Immature natural killer cell (primary cell): ENCODE data around the gene TESMIN. TPM values are rescaled to one million over a fixed set of nuclear protein-coding genes. Genes with fewer than 3 reads are reported as not detected.

Experiments
- DNase-seq, 3 donors: peaks; one replicate each; pipeline ENCODE4 v3.0.0; 2022; ENCODE audit warnings: mixed read lengths in 1 of 3
- H3K27ac Mint-ChIP-seq, 6 donors: one replicate each; pipeline ENCODE4 v1.8.0; 2020; ENCODE audit warnings: mixed read lengths in 6 of 6, mild to moderate bottlenecking in 5 of 6, inconsistent platforms in 4 of 6, moderate library complexity in 3 of 6
- H3K27me3 Mint-ChIP-seq, 3 donors: one replicate each; pipeline ENCODE4 v1.8.0; 2020 to 2021; ENCODE audit warnings: low read depth in 3 of 3, mild to moderate bottlenecking in 3 of 3, mixed read lengths in 3 of 3, moderate library complexity in 3 of 3, inconsistent platforms in 1 of 3
- H3K36me3 Mint-ChIP-seq, 3 donors: one replicate each; pipeline ENCODE4 v1.8.0; 2020; ENCODE audit warnings: mixed read lengths in 3 of 3, inconsistent platforms in 2 of 3, mild to moderate bottlenecking in 2 of 3
- H3K4me1 Mint-ChIP-seq, 2 donors: one replicate each; pipeline ENCODE4 v1.8.0; 2020; ENCODE audit warnings: inconsistent platforms in 2 of 2, mild to moderate bottlenecking in 2 of 2, mixed read lengths in 2 of 2, moderate library complexity in 1 of 2
- H3K4me3 Mint-ChIP-seq, 5 donors: one replicate each; pipeline ENCODE4 v1.8.0; 2020; ENCODE audit warnings: mild to moderate bottlenecking in 5 of 5, mixed read lengths in 5 of 5, inconsistent platforms in 3 of 5, moderate library complexity in 3 of 5
- H3K9me3 Mint-ChIP-seq, 6 donors: one replicate each; pipeline ENCODE4 v1.8.0; 2020; ENCODE audit warnings: mild to moderate bottlenecking in 6 of 6, mixed read lengths in 6 of 6, inconsistent platforms in 4 of 6, moderate library complexity in 3 of 6
- polyA plus RNA-seq, 3 donors: library from polyadenylated mRNA; unstranded; fragments of 300-500 nt; fragmentation: Illumina TruSeq; gene quantifications; one replicate each; pipeline ENCODE4 v1.2.3, GENCODE V29; 2021

TESMIN gene, protein sequence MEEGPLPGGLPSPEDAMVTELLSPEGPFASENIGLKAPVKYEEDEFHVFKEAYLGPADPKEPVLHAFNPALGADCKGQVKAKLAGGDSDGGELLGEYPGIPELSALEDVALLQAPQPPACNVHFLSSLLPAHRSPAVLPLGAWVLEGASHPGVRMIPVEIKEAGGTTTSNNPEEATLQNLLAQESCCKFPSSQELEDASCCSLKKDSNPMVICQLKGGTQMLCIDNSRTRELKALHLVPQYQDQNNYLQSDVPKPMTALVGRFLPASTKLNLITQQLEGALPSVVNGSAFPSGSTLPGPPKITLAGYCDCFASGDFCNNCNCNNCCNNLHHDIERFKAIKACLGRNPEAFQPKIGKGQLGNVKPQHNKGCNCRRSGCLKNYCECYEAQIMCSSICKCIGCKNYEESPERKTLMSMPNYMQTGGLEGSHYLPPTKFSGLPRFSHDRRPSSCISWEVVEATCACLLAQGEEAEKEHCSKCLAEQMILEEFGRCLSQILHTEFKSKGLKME
- polyA plus RNA-seq: 1 to 10 TPM in 1 of 3 donors, under 1 TPM in 1, not detected in 1; 0.47 to 1.9 TPM

DNA sequence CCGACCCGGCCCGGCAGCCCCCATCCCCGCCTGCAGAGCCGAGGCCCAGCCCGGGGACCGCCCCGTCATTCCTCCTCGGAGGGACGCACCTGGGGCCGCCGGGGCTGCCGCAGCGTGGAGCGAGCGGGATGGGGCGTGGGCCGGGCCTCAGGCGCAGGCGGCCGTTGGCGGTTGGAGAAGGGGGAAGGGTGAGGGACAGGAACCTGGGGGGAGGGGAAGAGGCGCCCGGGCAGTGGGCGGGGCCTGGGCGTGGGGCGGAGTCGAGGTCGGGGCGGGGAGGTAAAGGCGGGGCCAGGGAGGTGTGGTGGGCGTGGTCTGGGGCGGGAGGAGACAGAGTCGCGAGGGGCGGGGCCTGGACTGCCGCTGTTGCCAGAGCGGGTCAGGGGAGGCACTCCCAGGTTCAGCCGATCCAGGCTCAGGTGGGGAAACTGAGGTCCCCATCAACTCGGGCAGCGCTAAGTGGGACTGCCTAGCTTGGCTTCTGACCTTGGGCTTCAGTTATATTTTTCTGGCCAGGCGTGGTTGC lies at the start of gene TESMIN:
TESMIN (minus strand) TSS at position 190 of the 526 bp plus-strand sequence. CDS start 860 bp downstream, outside the sequence.
- H3K9me3 Mint-ChIP-seq: no peaks in the 10 kb centered on the region

DNA sequence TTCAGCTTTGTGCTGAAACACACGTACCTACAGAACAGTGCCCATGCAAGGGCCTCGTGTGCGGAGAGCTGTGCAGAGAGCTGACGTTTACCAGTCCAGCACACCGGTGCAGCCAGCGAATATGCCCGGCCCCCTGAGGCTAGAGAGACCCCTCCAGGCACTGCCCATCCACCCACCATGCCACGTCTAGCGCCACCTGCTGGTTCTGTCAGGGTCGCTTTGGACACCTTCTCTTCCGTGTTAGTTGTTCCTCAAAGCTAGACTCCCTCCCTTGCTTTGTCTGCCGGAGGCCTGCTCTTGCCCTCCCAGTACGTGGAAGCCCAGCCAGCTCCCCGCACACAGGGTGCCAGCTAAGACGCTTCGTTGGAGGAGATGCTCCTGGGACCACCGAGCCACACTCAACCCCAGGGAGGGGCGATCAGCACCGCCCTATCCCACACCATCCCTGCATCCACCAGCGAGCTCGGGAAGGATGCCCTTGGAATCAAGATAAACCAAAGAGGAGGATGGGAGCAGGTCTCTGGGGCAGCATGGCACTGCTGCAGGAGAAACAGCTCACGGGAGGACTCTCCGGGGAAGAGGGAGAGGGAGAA lies 47.0 kb upstream of the TESMIN start:
- Mint-ChIP-seq H3K27ac (no peak overlapping the region), H3K9me3 (no peaks in the 10 kb centered on the region), H3K4me3 (no peak overlapping the region), H3K4me1 (no peaks in the 10 kb centered on the region), H3K27me3 (peaks cover 0 to 8% (median 0%) of the 10 kb centered on the region in 3 donors), H3K36me3 (peaks cover 8 to 39% (median 28%) of the 10 kb centered on the region in 3 donors)
- DNase-seq: peak in 2 of 3 donors; percentile 6 to 7

More for the DNA sequence above, at the start of gene TESMIN:
- Mint-ChIP-seq H3K27ac (peak within 1 kb of the TSS in 3 of 6 donors; percentile 38 to 64 (median 45)), H3K4me1 (peaks cover 20 to 21% of the 10 kb centered on the region in 2 donors), H3K36me3 (peaks cover 0 to 12% (median 9%) of the 10 kb centered on the region in 3 donors), H3K4me3 (peak within 1 kb of the TSS; percentile 73 to 82 (median 77)), H3K27me3 (peaks cover 0 to 4% (median 2%) of the 10 kb centered on the region in 3 donors)
- peak; percentile 78 to 85 (median 80) for DNase-seq

DNA sequence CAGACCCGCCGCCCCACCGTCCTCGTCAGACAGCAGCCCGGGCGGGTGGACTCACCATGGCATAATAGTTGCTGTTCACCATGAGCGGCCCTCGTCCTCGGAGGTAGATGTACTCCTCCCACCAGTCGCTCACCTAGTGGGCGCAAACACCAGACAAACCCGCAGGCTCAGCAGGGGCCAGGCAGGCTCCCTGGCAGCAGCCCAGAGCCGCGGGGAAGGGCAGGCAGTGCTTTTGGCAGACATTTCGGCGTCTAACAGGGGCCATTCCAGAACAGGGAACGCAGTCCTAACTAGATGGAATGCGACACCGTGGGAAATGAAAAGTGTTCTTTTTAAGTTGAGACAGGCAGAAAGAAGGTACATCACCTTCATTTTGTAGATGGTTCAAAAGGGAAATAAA lies 45.5 kb upstream of the TESMIN start:
- Mint-ChIP-seq H3K9me3 (no peaks in the 10 kb centered on the region), H3K27ac (no peak overlapping the region), H3K4me1 (no peaks in the 10 kb centered on the region), H3K36me3 (peaks cover 5 to 36% (median 22%) of the 10 kb centered on the region in 3 donors), H3K27me3 (peaks cover 0 to 7% (median 0%) of the 10 kb centered on the region in 3 donors), H3K4me3 (no peak overlapping the region)
- DNase-seq: no peak

DNA sequence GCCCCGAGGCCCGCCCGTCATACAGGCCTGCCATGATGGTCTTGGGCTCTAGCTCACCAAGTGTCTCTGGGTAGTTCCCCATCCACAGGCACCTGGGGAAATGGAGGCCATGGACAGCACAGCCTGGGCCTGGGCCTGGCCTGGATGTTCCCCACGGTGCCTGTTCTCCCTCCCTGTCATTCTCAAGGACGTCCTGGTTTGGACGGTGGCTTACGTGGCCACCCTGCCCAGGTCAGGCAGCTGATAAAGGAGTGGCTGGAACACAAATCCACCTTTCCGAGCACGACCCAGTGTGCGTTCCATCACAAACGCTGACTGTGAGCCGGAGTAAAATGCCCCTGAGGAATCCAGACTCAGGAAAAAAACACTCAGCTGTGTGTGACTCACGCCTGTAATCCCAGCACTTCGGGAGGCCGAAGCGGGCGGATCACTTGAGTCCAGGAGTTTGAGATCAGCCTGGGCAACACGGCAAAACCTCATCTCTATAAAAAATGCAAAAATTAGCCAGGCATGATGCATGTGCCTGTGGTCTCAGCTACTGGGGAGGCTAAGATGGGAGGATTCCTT lies 41.2 kb upstream of the TESMIN start:
- no peak overlapping the region for H3K27ac Mint-ChIP-seq
- no peak overlapping the region for H3K4me3 Mint-ChIP-seq
- H3K9me3 Mint-ChIP-seq: no peaks in the 10 kb centered on the region
- DNase-seq: no peak
- H3K4me1 Mint-ChIP-seq: no peaks in the 10 kb centered on the region
- peaks cover 0 to 4% (median 0%) of the 10 kb centered on the region in 3 donors for H3K27me3 Mint-ChIP-seq
- peaks cover 3 to 33% (median 14%) of the 10 kb centered on the region in 3 donors for H3K36me3 Mint-ChIP-seq

DNA sequence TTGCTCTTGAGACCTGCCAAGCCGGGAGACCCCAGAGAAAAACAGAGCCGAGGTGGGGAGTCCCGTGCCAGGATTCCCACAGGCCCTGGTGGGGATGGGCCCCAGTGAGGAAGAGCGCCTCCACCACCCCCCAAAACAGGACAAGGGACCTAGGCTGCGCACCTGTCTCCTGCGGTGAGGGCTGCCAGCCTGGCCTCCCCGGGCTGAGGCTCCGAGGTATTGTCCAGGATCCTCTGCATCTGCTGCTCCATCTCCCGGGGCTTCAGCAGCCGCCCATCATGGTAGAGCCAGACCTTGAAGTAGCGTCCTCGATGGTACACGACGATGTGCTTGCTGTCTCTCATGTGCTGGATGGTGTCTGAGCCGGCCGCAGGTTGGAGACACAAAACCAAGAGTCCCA lies 33.3 kb upstream of the TESMIN start:
- H3K27ac Mint-ChIP-seq: no peak overlapping the region
- no peak overlapping the region for H3K4me3 Mint-ChIP-seq
- H3K9me3 Mint-ChIP-seq: no peaks in the 10 kb centered on the region
- no peaks in the 10 kb centered on the region for H3K4me1 Mint-ChIP-seq
- H3K36me3 Mint-ChIP-seq: peaks cover 3 to 29% (median 14%) of the 10 kb centered on the region in 3 donors
- peaks cover 0 to 1% (median 0%) of the 10 kb centered on the region in 3 donors for H3K27me3 Mint-ChIP-seq
- no peak for DNase-seq

DNA sequence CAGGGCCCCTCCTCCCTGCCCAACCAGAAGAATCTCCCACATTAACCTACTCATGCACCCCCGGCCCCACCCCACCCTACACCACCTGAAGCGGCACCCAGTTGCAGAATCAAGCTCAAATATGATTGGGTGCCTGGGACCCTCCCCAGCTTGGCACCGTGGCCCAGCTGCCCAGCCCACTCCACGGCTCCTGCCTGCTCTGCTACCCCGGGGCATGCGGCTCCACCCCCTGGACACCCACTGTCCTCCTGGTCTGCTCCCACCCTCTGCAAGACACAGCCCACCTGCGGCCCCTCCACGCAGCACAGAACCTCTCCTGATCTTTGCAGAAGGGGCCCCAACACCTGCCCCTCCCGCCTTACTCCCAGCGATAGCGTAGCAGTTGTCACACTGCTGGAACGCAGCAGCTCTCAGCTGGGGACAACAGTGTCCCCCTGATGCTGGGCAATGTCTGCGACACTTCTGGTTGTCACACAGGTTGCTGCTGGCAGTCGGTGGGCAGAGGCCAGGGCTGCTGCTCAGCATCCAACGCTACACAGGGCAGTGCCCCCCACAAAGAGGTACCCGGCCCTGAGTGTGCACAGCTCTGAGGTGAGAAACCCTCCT lies 32.0 kb upstream of the TESMIN start:
- Mint-ChIP-seq H3K4me3 (no peak overlapping the region), H3K27ac (no peak overlapping the region), H3K4me1 (no peaks in the 10 kb centered on the region), H3K36me3 (peaks cover 3 to 28% (median 18%) of the 10 kb centered on the region in 3 donors), H3K9me3 (no peaks in the 10 kb centered on the region), H3K27me3 (peaks cover 0 to 1% (median 0%) of the 10 kb centered on the region in 3 donors)
- DNase-seq: no peak

DNA sequence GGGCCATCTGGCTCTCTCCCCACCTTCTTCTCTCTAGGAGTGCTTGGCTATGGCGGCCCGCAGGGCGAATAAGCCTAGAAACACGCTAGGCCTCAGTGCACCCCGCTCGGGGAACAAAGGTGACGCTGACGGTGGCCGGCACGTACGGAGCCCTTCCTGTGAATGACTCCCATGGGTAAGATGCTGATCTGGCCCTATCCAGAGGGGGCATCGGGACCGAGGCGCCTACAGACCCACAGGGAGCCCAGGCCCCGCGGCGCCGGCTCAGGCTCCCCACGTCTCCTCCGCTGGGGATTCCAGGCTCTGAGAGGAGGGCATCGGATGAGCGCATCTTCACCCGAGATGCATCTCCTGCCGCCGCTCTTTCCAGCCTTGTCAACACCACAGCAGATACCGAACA lies 31.4 kb upstream of the TESMIN start:
- Mint-ChIP-seq H3K4me3 (no peak overlapping the region), H3K27me3 (peaks cover 0 to 1% (median 0%) of the 10 kb centered on the region in 3 donors), H3K4me1 (no peaks in the 10 kb centered on the region), H3K9me3 (no peaks in the 10 kb centered on the region), H3K36me3 (peaks cover 8 to 34% (median 20%) of the 10 kb centered on the region in 3 donors), H3K27ac (no peak overlapping the region)
- no peak for DNase-seq

DNA sequence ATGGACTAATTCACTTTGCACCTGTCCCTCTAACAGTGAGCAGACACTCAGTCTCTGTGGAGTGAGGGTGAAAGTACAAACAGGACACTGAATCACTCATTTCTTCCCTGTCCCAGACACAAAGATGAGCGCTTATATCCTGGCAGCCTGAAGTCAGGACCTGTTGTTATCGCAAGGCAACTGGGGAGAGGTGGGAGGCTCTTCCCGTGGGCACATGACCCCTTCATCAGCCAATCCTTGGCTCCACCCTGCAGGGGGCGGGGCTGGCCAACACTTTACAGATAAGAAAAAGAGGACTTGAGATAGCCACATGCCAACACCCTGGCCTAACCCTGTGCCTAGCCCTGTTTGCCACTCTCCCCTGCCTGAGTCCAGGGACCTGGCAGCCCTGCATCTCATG lies 29.5 kb upstream of the TESMIN start:
- H3K36me3 Mint-ChIP-seq: peaks cover 9 to 39% (median 26%) of the 10 kb centered on the region in 3 donors
- peaks cover 0 to 1% (median 0%) of the 10 kb centered on the region in 3 donors for H3K27me3 Mint-ChIP-seq
- DNase-seq: no peak
- H3K4me1 Mint-ChIP-seq: no peaks in the 10 kb centered on the region
- H3K4me3 Mint-ChIP-seq: no peak overlapping the region
- H3K9me3 Mint-ChIP-seq: no peaks in the 10 kb centered on the region
- no peak overlapping the region for H3K27ac Mint-ChIP-seq

DNA sequence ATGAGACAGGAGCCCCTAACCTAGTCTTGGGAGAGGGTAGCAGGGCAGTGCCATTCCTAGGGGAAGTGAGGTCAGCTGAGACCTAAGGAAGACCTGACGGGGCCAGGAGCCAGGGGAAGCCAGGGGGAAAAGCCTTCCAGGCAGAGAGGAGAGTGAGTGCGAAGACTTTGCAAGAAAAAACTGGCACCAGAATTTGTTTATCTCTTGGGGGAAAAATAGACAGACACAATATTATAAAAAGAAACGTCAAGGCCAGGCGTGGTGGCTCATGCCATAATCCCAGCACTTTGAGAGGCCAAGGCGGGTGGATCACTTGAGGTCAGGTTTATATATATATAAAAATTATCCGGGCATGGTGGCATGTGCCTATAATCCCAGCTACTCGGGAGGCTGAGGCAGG lies 26.9 kb upstream of the TESMIN start:
- Mint-ChIP-seq H3K4me1 (no peaks in the 10 kb centered on the region), H3K9me3 (no peaks in the 10 kb centered on the region), H3K36me3 (peaks cover 19 to 48% (median 29%) of the 10 kb centered on the region in 3 donors), H3K4me3 (no peak overlapping the region), H3K27ac (peak overlapping the region in 2 of 6 donors; percentile 15 to 54), H3K27me3 (peaks cover 0 to 2% (median 1%) of the 10 kb centered on the region in 3 donors)
- DNase-seq: no peak

DNA sequence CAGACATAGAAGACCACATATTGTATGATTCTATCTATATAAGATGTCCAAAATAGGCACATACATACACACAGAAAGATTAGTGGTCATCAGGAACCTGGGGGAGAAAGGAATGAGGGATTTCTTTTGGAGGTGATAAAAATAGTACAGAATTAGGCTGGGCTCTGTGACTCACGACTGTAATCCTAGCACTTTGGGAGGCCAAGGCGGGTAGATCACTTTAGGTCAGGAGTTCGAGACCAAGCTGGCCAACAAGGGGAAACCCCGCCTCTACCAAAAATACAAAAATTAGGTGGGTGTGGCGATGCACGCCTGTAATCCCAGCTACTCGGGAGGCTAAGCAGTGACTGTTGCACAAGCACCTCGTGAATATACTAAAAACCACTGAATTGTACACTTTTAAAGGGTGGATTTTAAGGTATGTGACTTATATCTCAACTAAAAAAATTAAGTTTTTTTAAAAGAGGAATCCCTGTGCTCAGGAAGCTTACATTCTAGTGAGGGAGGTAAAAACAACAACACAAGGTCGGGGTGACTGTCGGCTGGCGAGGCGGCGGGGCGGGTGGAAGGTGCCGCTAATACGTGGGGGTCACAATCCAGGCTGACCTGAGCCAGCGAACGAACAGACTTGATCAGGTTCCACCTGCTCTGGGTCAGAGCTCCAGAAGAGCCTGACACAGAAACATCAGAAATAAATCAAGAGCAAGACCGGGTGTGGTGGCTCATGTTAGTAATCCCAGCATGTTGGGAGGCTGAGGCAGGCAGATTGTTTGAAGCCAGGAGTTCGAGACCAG lies 25.3 kb upstream of the TESMIN start:
- no peaks in the 10 kb centered on the region for H3K9me3 Mint-ChIP-seq
- peaks cover 0 to 2% (median 0%) of the 10 kb centered on the region in 3 donors for H3K27me3 Mint-ChIP-seq
- H3K4me3 Mint-ChIP-seq: no peak overlapping the region
- H3K27ac Mint-ChIP-seq: peak overlapping the region in 1 of 6 donors; percentile 8
- no peak for DNase-seq
- H3K4me1 Mint-ChIP-seq: no peaks in the 10 kb centered on the region
- H3K36me3 Mint-ChIP-seq: peaks cover 27 to 55% (median 37%) of the 10 kb centered on the region in 3 donors

DNA sequence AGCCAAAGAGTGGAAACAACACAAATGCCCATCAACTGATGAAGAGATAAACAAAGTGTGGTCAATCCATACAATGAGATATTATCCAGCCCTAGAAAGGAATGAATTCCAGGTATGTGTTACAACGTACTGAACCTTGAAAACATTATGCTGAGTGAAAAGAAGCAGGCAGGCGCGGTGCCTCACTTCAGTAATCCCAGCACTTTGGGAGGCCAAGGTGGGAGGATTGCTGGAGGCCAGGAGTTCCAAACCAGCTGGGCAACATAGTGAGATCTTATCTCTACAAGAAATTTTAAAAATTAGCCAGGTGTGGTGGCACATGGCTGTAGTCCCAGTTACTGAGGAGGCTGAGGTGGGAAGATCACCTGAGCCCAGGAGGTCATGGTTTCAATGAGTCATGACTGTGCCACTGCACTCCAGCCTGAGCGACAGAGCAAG lies 24.6 kb upstream of the TESMIN start:
- peaks cover 32 to 58% (median 41%) of the 10 kb centered on the region in 3 donors for H3K36me3 Mint-ChIP-seq
- H3K27ac Mint-ChIP-seq: peak overlapping the region in 1 of 6 donors; percentile 8
- H3K4me3 Mint-ChIP-seq: no peak overlapping the region
- peaks cover 0 to 2% (median 0%) of the 10 kb centered on the region in 3 donors for H3K27me3 Mint-ChIP-seq
- H3K9me3 Mint-ChIP-seq: no peaks in the 10 kb centered on the region
- no peak for DNase-seq
- H3K4me1 Mint-ChIP-seq: no peaks in the 10 kb centered on the region

DNA sequence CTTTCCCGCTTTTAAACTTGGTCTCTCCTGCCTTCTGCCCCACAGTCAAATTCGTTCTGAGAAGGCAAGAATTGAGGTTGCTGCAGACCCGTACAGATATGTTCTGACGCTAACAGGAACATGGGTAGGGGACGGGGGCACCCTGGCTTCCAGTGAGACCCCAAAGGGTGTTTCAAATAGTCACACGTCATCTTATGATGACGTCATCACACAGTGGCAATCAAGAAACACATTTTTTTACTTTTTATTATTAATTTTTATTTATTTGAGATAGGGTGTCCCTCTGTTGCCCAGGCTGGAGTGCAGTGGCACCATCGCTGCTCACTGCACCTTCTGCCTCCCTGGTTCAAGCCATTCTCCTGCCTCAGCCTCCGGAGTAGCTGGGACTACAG lies 22.9 kb upstream of the TESMIN start:
- peaks cover 34 to 60% (median 37%) of the 10 kb centered on the region in 3 donors for H3K36me3 Mint-ChIP-seq
- H3K27me3 Mint-ChIP-seq: peaks cover 0 to 2% (median 0%) of the 10 kb centered on the region in 3 donors
- H3K4me1 Mint-ChIP-seq: no peaks in the 10 kb centered on the region
- no peak overlapping the region for H3K27ac Mint-ChIP-seq
- no peak for DNase-seq
- no peaks in the 10 kb centered on the region for H3K9me3 Mint-ChIP-seq
- no peak overlapping the region for H3K4me3 Mint-ChIP-seq
